KG1 (cell line): ENCODE data around the gene OR56A5.

Source experiments
- DNase-seq: peaks from one replicate; lab custom pipeline; 2025; lab: John Stamatoyannopoulos, UW

The OR56A5 gene

DNA sequence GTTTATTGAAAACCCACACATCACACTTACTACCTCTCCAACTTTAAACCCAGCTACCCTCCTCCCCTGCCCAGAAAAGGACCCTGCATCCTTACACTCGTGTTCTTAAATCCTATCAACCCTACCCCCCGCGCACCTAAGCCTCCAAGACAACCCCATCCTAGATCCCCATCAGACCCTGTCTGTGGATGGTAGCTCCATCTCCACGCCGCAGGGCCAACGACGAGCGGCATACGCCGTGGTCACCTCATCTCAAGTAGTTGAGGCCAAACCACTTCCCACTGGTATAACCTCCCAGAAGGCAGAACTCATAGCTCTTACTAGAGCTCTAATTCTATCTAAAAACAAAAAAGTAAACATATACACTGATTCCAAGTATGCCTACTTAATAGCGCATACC, 35.6 kb downstream of the OR56A5 start:
- no peak for DNase-seq

- no peak for DNase-seq
Measured at GRCh38 chr11:5931061-5931460, 37.2 kb downstream of the OR56A5 start.

DNA sequence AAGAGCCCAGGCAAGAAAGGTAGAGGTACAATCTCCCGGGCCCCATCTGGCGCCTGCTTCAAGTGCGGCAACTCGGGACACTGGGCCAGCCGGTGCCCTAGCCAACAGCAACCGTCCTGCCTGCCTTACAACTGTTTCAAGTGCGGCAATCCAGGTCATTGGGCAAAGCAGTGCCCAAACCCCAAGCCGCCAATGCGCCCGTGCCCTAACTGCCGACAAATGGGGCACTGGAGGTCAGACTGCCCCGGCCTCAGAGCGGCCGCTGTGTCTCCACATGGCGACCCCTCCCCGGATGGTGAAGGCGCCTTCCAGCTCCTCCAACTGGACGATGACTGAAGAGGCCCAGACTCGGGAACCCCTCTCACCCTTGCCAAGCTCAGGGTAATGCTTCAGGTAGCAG, 37.7 kb downstream of the OR56A5 start:
- DNase-seq: no peak

GRCh38 chr11:5929571-5930368, 38.5 kb downstream of the OR56A5 start:
- no peak for DNase-seq

GRCh38 chr11:5928811-5929210, 39.5 kb downstream of the OR56A5 start:
- no peak for DNase-seq

- no peak for DNase-seq
Measured at GRCh38 chr11:5928271-5928670, 40.0 kb downstream of the OR56A5 start.

GRCh38 chr11:5923794-5924193, 44.5 kb downstream of the OR56A5 start:
- no peak for DNase-seq

- DNase-seq: no peak
Measured at GRCh38 chr11:5923427-5923776, 44.9 kb downstream of the OR56A5 start.

- no peak for DNase-seq
Measured at GRCh38 chr11:5922749-5923426, 45.4 kb downstream of the OR56A5 start.
